Adipose tissue (tissue), 3 donors: ENCODE results near the gene RAPGEF4. TPM values are rescaled to one million over a fixed set of nuclear protein-coding genes. Genes with fewer than 3 reads are reported as not detected.
"Not testable (repeated sequence)": the region's sequence is repeated elsewhere in the genome, so short reads cannot be mapped to it uniquely, and the experiment has no call there.

ENCODE experiments used
- H3K27ac ChIP-seq: one replicate; pipeline ENCODE4 v1.5.1; 2013; ENCODE audit warnings: low read depth, low read length
- WGBS, 3 donors: extraction: QIAGEN DNeasy Blood & Tissue Kit; methylation state at CpG; one replicate each; pipeline ENCODE4 v1.1.7; 2013; 5-methylcytosine and 5-hydroxymethylcytosine counted together
- polyA plus RNA-seq, 3 donors: library from polyadenylated mRNA; stranded (reverse); fragments of 200-250 nt; gene quantifications; one replicate each; pipeline ENCODE4 v1.2.3, GENCODE V29; 2013
- donor health status: healthy with polysubstance abuse.
- donor health status: Bipolar disorder and iron deficiency.
- donor health status: healthy.

The RAPGEF4 gene
- polyA plus RNA-seq, 3 donors, result 2.6 to 8.1 (median 2.7) TPM

DNA sequence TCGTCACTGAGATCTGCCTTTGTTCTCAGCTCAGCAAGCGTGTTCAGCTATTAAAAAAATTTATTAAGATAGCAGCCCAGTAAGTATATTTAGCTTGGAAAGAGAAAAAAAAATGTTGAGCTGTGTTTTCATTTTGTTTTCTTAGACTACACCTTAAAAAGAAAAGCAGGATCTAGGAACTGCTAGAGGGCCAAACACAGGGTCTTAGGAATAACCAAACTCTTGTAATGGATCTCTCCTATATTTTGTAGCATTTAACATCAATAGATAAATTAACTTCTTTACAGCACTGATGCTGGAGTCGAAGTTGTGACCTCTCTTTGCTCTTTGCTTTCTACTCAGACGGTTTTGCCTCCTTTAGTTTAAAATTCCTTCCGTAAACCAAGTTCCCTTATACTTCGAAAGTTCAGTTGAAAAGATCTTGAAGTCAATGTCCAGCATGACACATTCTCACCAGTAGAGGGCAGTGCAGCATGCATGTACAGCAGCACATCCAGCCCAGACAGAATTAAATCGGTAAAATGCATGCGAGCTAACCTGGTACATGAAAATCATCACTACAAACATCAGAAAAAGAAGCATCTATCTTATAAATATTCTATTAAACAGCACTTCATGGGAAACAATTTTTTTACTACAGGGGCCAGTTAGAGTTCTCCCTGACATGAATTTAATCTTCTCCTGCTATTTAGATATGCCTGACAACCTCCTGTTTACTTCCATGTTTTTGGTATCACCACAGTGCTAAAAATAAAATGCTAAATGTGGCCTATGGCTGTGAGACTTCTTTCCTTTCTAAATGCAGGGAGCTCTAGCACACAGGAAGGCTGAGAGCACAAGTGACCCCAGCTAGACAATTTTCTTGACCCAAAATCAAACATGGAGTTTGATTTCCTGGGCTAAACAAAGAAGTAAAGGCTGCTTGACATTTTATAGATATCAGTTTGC is 291.8 kb downstream of the RAPGEF4 start:
- 26 to 31% (median 27%) methylated on average over 8 of the region's 8 CpGs for WGBS, 3 donors
- no peak overlapping the region for H3K27ac ChIP-seq

DNA sequence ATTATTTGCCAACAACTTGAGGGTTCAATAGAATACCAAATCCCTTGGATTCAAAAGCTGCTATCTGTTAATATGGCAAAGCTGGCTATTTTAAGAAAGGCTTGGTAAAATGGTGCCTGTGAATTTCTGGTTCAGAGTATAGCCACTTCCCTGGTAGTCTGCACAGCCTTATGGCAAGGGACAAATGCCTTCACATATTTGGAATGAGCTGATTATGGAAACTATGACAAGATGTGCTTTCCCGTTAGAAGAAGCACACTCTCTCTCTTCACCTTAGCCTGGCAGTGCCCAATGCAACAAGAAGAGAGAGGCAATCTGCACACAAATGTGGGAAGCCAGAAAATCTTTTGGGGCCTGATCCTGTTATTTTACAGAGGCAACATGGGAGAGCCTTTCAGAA is 292.5 kb downstream of the RAPGEF4 start:
- no peak overlapping the region for H3K27ac ChIP-seq
- 74 to 88% (median 88%) methylated on average over 1 of the region's 1 CpG for WGBS, 3 donors

DNA sequence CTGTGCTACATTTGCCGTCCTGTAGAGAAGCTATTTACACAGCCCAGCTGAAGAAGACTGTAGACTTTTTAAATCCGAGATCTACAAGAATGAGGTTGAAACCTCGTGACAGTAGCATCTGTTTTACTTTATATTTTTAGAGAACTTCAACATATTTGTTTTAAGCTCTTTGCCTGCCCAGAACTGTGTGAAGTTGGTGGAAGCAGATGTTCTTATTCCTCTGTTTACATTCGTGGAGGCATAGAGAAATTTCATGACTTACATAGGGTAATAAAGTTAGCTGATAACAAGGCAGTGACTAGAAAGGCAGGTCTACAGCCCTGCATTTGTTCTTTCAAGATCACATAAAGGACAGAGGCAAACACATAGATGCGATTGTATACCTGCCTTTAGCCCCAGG is 293.0 kb downstream of the RAPGEF4 start:
- no peak overlapping the region for H3K27ac ChIP-seq

GRCh38 chr2:173030561-173031490 is 295.2 kb downstream of the RAPGEF4 start:
- no peak overlapping the region for H3K27ac ChIP-seq
- WGBS, 3 donors, result 85 to 91% (median 89%) methylated on average over 9 of the region's 9 CpGs

More for the DNA sequence above, 293.0 kb downstream of the RAPGEF4 start:
- 64 to 78% (median 67%) methylated on average over 5 of the region's 5 CpGs for WGBS, 3 donors

- H3K27ac ChIP-seq, result no peak overlapping the region
- WGBS, 3 donors, result 91 to 92% (median 91%) methylated on average over 4 of the region's 4 CpGs
Observed at GRCh38 chr2:173032032-173032431, 296.4 kb downstream of the RAPGEF4 start.

- no peak overlapping the region for H3K27ac ChIP-seq
- 87 to 96% (median 93%) methylated on average over 3 of the region's 3 CpGs for WGBS, 3 donors
Observed at GRCh38 chr2:173033084-173033483, 297.4 kb downstream of the RAPGEF4 start.

GRCh38 chr2:173034143-173034542 is 298.5 kb downstream of the RAPGEF4 start:
- no peak overlapping the region for H3K27ac ChIP-seq

DNA sequence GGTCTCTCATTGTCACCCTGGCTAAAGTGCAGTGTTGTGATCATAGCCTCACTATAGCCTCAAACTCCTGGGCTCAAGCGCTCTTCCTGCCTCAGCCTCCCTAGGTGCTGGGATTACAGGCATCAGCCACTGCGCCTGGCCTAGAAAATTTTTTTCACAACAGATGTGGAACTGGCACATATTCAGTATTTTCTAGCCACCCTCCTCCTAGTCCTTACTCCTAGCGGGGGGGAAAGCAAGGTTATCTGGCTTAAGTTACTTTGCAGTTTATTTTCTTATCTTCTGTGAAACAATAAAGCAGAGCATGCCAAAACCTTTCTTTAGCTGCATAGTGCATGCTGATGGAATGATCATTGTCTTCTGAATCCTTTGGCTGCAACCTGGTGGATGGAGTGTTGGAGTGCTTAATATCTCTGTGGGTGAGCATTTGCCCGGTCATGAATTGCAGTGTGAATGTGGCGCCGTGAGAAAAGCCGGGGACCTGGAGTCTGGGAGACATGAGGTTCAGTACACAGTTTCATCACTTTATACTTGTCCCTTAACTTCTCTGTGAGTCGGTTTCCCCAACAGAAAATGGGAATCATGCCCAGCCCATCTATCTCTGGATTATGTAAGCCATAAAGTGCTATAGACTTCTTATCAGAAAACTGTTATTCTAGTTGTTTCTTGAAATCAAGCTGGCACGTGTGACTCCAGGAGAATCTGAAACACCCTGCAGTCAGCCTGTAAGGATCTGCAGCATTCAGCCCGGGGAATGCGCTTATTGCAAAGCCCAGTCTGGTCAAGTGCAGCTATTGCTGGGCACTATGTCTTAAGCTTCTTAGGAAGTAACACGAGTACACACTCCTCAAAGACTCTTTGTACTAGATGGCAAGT is 301.8 kb downstream of the RAPGEF4 start:
- H3K27ac ChIP-seq, result no peak overlapping the region
- WGBS, 3 donors, result 41 to 82% (median 72%) methylated on average over 12 of the region's 12 CpGs

More at GRCh38 chr2:173034143-173034542, 298.5 kb downstream of the RAPGEF4 start:
- 77 to 81% (median 78%) methylated on average over 7 of the region's 7 CpGs for WGBS, 3 donors

GRCh38 chr2:173038257-173038656 is 302.6 kb downstream of the RAPGEF4 start:
- 53 to 90% (median 86%) methylated on average over 2 of the region's 2 CpGs for WGBS, 3 donors

GRCh38 chr2:173040729-173041128 is 305.1 kb downstream of the RAPGEF4 start:
- no peak overlapping the region for H3K27ac ChIP-seq

More at GRCh38 chr2:173038257-173038656, 302.6 kb downstream of the RAPGEF4 start:
- H3K27ac ChIP-seq, result not testable (repeated sequence)

GRCh38 chr2:173043476-173043875 is 307.8 kb downstream of the RAPGEF4 start:
- 82 to 90% (median 87%) methylated on average over 8 of the region's 8 CpGs for WGBS, 3 donors
- no peak overlapping the region for H3K27ac ChIP-seq

- no peak overlapping the region for H3K27ac ChIP-seq
- WGBS, 3 donors, result 97 to 98% (median 98%) methylated on average over 13 of the region's 13 CpGs
Observed at GRCh38 chr2:173043897-173044519, 308.4 kb downstream of the RAPGEF4 start.

DNA sequence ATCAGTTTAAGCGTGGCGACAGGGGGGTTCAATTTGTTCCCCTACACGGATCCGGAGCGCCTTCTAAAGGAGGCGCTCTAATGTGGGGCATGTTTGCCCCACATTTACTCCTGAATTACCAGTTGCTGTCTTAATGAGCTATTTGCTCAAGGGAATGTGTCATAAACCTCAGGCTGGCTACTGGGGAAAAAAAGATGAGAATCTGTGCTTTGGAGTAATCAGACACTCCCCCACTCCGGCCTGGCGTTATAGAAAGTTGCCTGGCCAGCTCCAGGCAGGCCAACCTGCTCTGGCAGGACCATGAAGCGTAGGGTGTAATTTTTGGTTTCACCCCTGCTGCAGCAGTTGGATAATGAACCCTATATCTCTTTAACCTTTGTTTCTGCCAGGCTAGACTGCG is 309.0 kb downstream of the RAPGEF4 start:
- 93 to 95% (median 93%) methylated on average over 10 of the region's 10 CpGs for WGBS, 3 donors
- H3K27ac ChIP-seq, result no peak overlapping the region

GRCh38 chr2:173045181-173045580 is 309.5 kb downstream of the RAPGEF4 start:
- 89 to 98% (median 92%) methylated on average over 2 of the region's 2 CpGs for WGBS, 3 donors
- no peak overlapping the region for H3K27ac ChIP-seq

DNA sequence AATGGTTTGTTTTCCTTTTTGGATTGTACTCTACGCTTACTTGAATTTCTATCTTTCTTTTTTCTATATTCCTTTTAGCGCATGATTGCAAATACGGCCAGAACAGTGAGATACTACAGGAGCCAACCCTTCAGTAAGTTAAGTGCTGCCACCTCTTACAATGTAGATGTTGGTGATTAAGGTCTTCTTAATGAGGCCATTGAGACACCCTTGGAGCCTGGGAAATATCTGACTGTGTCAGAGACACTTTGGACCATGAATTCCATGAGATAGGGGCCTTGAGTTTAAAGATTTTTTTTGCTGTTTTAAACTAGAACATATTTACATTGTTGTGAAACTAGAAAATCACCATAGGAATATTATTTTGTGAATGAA is 312.9 kb downstream of the RAPGEF4 start:
- no peak overlapping the region for H3K27ac ChIP-seq
- 86 to 94% (median 90%) methylated on average over 3 of the region's 3 CpGs for WGBS, 3 donors

GRCh38 chr2:173048897-173049661 is 313.4 kb downstream of the RAPGEF4 start:
- WGBS, 3 donors, result 26 to 42% (median 30%) methylated on average over 4 of the region's 4 CpGs
- no peak overlapping the region for H3K27ac ChIP-seq

DNA sequence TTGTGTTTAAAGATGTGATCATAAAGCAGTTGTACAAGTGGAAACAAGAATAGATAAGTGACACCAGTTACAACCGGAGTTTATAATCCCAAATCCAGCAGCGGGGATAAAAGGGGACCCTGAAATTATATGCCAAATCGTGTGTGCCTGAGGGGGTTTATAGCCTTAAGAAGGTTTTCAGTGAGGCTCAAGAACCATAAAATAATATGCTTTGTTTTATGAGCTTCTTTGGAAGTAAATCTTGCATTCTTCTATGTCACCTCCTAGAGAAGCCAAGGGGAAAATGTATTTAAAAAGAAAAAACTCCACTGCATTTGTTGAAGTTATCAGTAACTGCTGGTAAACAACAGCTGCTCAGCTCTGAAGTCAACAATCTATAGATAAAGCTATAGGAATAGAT is 314.2 kb downstream of the RAPGEF4 start:
- no peak overlapping the region for H3K27ac ChIP-seq
- WGBS, 3 donors, result 83 to 88% (median 87%) methylated on average over 3 of the region's 3 CpGs
